Esophagus squamous epithelium (tissue), 5 donors: Measurements from ENCODE around the gene CNTNAP3B. TPM values are rescaled to one million over a fixed set of nuclear protein-coding genes. Genes with fewer than 3 reads are reported as not detected.
"Not testable (repeated sequence)": the region's sequence is repeated elsewhere in the genome, so short reads cannot be mapped to it uniquely, and the experiment has no call there.

ENCODE experiments used
- DNase-seq: peaks from one replicate; lab custom pipeline; 2025; lab: John Stamatoyannopoulos, UW
- H3K27ac ChIP-seq, 4 donors: fragments of 200-600 bp; sonication (generic); one replicate each; pipeline ENCODE4 v1.5.1; 2016 to 2019; ENCODE audit warnings: mild to moderate bottlenecking in 1 of 4
- H3K27me3 ChIP-seq, 4 donors: fragments of 200-600 bp; sonication (generic); 1 replicate in 3 of 4; 2 replicates in 1 of 4; pipeline versions ENCODE4 v1.5.1 to v1.6.0; 2017 to 2021; ENCODE audit warnings: antibody characterized with exemption in 1 of 4
- H3K36me3 ChIP-seq, 3 donors: fragments of 200-600 bp; sonication (generic); one replicate each; pipeline ENCODE4 v1.5.1; 2016 to 2019
- H3K4me1 ChIP-seq, 3 donors: fragments of 200-600 bp; sonication (generic); one replicate each; pipeline ENCODE4 v1.5.1; 2017 to 2019
- H3K4me3 ChIP-seq, 4 donors: fragments of 200-600 bp; sonication (generic); 1 replicate in 3 of 4; 2 replicates in 1 of 4; pipeline ENCODE4 v1.5.1; 2016 to 2019; ENCODE audit warnings: mild to moderate bottlenecking in 2 of 4, moderate library complexity in 1 of 4
- H3K9me3 ChIP-seq, 3 donors: fragments of 200-600 bp; sonication (generic); one replicate each; pipeline ENCODE4 v1.5.1; 2016 to 2019
- WGBS, 2 donors: methylation state at CpG; one replicate each; pipeline ENCODE4 v1.1.5; 2018; 5-methylcytosine and 5-hydroxymethylcytosine counted together
- intact Hi-C: fragments of 100-400 bp; cut with DNase I; formaldehyde crosslinking; loops from one replicate; pipeline ENCODE4 v1.15.0; 2022
- total RNA-seq, 4 donors: library from RNA; depleted of rRNA; stranded (reverse); fragments of >200 nt; gene quantifications; one replicate each; pipeline ENCODE4 v1.1.0, GENCODE V29; 2016
- donor health status: DM: yes; HTN: yes; CAD: no.

CNTNAP3B gene
- total RNA-seq, 4 donors from 2014 or later = 7.1 to 62.0 (median 10.1) TPM

GRCh38 chr9:42053874-42054273, 75.4 kb downstream of the CNTNAP3B start:
- H3K27ac ChIP-seq, H3K4me3 ChIP-seq, intact Hi-C loops, H3K9me3 ChIP-seq, H3K36me3 ChIP-seq, H3K4me1 ChIP-seq, H3K27me3 ChIP-seq, DNase-seq: not testable (repeated sequence)
- WGBS, 2 donors = 89% methylated on average over 1 of the region's 1 CpG; no CpG with 5 or more reads in 1 of the 2 donors

DNA sequence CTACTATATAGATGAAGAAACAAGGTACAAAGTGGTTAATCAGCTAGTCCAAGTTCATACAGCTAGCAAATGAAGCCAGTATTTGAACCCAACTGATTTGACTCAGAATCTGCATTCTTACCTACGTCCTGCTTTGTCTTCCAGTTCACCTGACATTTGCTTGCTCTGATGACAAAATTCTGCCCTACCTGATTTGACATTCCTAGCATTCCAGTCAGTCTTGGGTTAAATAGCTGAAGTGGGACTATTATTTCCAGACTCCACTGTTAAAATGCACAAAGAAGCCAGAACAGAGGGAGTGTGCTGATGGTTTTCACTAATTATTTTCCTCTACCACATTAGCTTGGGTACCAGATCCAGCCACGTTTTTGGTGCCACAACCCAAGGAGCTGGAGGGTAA, 78.5 kb downstream of the CNTNAP3B start:
- DNase-seq, H3K9me3 ChIP-seq: not testable (repeated sequence)
- no CpG with 5 or more reads among the region's 2 CpGs for WGBS, 2 donors

DNA sequence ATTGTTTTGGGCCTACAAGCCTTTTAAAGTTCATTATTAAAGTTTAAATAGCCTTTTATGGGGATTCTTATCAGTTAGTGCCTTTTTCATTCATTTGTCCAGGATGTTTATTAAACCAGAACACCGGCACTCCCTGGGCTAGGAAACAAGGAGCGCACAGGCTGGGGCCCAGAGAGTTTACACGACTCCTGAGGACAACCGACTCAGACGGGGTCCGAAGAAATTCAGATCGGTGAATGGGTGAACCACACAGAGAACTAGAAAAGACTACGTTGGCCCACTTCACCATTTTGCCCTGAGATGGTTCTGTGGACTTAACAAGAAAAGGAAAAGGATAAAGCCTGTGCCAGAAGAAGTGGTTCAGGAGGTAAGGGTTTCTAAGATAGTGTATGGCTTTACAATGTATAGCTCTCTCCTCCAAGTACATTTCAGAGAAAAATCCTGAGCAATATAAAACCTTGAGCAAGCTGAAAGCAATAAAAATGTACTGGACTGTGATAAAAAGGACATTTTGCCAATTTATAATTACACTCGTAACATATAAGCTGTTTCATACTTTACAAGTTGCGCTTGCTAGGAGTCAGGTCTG, 84.7 kb downstream of the CNTNAP3B start:
- H3K36me3 ChIP-seq, DNase-seq, H3K9me3 ChIP-seq, intact Hi-C loops, H3K27me3 ChIP-seq, H3K4me3 ChIP-seq, H3K4me1 ChIP-seq, H3K27ac ChIP-seq: not testable (repeated sequence)
- 54 to 82% methylated on average over 5 to 6 of the region's 10 CpGs for WGBS, 2 donors

More for the DNA sequence above, 78.5 kb downstream of the CNTNAP3B start:
- H3K27ac ChIP-seq, H3K4me1 ChIP-seq, H3K36me3 ChIP-seq, H3K27me3 ChIP-seq, H3K4me3 ChIP-seq, intact Hi-C loops: not testable (repeated sequence)

DNA sequence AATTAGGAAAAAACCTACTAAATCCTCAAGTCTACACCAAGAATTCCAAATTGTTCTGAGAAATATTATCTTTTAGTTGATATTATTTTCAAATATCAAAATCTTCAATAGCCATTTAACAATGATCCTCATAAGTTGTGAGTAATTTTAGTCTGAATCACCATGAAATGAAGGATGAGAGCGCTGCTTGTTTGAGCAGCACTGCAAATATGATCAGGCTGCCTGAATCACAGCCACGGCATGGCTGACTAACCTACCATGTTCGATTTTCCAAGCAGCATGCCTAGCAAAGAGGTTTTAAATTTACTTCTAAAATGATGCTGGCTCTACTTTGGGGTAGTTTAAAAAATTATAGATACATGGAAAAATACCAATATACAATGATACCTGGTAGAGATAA, 95.7 kb downstream of the CNTNAP3B start:
- H3K4me3 ChIP-seq, DNase-seq, intact Hi-C loops: not testable (repeated sequence)

GRCh38 chr9:42020639-42021038, 108.6 kb downstream of the CNTNAP3B start:
- H3K27ac ChIP-seq, H3K4me3 ChIP-seq, intact Hi-C loops, H3K27me3 ChIP-seq, DNase-seq, H3K9me3 ChIP-seq, H3K4me1 ChIP-seq, H3K36me3 ChIP-seq: not testable (repeated sequence)

More for the DNA sequence above, 95.7 kb downstream of the CNTNAP3B start:
- H3K27ac ChIP-seq, H3K27me3 ChIP-seq, H3K9me3 ChIP-seq, H3K4me1 ChIP-seq, H3K36me3 ChIP-seq: not testable (repeated sequence)
- no CpG with 5 or more reads among the region's 3 CpGs for WGBS, 2 donors

DNA sequence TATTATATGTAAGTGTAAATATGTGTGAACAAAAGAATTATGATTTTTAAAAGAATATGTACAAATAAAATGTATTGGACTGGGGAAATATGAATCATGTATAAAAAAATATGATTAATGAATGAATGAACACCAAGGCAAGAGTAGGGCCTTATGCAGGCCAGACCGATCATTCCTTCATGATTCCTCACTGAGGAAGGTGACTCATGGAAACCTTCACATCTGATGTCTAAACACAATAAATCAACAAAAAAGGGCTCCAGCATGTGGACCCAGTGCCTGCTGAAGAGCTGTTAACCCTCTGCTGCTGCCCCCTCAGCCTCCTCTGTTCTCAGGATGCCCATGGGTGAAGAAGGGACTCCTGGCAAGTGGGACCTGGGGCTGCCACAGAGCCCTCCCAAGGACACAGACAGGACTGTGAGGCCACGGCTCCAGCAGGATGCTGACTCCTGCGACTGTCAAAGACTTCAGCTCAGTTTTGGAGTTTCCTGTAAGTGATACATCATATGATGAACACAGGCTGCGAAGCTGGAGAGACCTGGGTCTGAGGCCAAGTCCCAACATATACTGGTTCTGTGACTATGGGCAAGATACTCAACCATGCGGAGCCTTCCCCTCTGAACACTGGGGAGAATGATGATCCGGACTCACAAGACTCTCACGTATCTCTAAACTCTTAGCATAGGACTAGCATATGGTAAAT, 110.9 kb downstream of the CNTNAP3B start:
- H3K9me3 ChIP-seq, DNase-seq, H3K36me3 ChIP-seq, H3K27me3 ChIP-seq, intact Hi-C loops, H3K27ac ChIP-seq, H3K4me3 ChIP-seq, H3K4me1 ChIP-seq: not testable (repeated sequence)
- 50 to 65% methylated on average over 2 to 5 of the region's 7 CpGs for whole genome bisulfite sequencing, 2 donors

- H3K27ac ChIP-seq, DNase-seq, H3K4me3 ChIP-seq, H3K4me1 ChIP-seq, intact Hi-C loops, H3K36me3 ChIP-seq, H3K27me3 ChIP-seq, H3K9me3 ChIP-seq: not testable (repeated sequence)
- WGBS, 2 donors = no CpG with 5 or more reads among the region's 9 CpGs
These were observed 114.9 kb downstream of the CNTNAP3B start for GRCh38 chr9:42014317-42014716.

- not testable (repeated sequence) for H3K9me3 ChIP-seq
These were observed 137.6 kb downstream of the CNTNAP3B start for GRCh38 chr9:41991607-41992006.

GRCh38 chr9:41980271-41980670, 149.0 kb downstream of the CNTNAP3B start:
- H3K4me3 ChIP-seq, H3K4me1 ChIP-seq, H3K27me3 ChIP-seq, intact Hi-C loops, H3K36me3 ChIP-seq, H3K27ac ChIP-seq, DNase-seq, H3K9me3 ChIP-seq: not testable (repeated sequence)
- no CpG with 5 or more reads among the region's 2 CpGs for WGBS, 2 donors

More at GRCh38 chr9:41991607-41992006, 137.6 kb downstream of the CNTNAP3B start:
- H3K36me3 ChIP-seq, DNase-seq, intact Hi-C loops, H3K4me1 ChIP-seq, H3K4me3 ChIP-seq, H3K27ac ChIP-seq, H3K27me3 ChIP-seq: not testable (repeated sequence)
- no CpG with 5 or more reads among the region's 9 CpGs for WGBS, 2 donors

DNA sequence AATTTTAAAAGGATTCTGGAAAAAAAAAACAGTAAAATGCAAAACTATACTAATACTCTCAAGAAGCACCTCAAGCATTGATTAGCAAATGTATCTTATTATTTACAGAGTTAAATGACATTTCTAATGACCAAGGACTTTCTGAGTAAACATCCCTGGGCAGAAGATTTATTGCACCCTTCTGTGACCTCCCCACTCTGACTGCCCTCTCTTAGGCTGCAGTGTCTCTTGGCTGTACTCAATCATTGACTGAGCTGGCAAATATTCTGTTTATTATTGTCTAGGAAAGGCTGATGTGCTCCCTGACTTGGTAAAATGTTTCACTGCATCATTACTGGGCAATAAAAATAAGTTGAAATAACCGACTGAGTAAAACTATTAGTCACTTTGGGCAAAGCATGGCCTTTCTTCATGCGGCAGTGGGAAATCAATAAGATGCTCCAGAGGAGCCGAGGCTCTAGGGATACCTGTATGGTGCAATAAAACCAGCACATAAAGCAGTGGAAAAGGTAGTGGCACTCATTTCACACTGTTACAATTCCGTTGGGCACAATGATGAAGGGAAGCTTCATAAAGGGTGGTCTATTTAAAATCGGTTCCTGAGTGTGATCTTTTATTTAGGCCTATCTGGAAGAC, 151.1 kb downstream of the CNTNAP3B start:
- H3K36me3 ChIP-seq, H3K27me3 ChIP-seq, DNase-seq, H3K4me1 ChIP-seq, H3K4me3 ChIP-seq, H3K27ac ChIP-seq, H3K9me3 ChIP-seq, intact Hi-C loops: not testable (repeated sequence)
- WGBS, 2 donors = no CpG with 5 or more reads among the region's 5 CpGs

DNA sequence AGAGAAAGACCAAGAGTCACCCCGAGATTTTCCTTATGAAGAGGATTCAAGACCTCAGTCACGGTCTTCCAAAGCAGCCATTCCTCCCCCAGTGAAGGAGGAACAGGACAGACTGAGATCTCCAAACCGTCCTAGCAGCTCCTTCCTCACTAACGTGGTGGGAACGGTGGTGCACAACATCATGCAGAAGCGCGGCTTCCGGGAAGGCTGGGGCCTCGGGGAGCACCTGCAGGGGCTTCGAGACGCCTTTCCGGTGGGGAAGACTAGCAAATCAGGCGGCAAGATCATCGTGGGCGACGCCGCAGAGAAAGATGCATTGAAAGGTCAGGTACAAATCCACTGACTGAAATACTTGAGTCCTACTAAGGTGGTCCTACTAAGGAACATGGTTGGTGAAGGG, 154.3 kb downstream of the CNTNAP3B start:
- H3K27ac ChIP-seq, H3K4me1 ChIP-seq, H3K9me3 ChIP-seq, H3K4me3 ChIP-seq, H3K27me3 ChIP-seq, H3K36me3 ChIP-seq, intact Hi-C loops, DNase-seq: not testable (repeated sequence)
- WGBS, 2 donors = 98% methylated on average over 9 of the region's 17 CpGs; no CpG with 5 or more reads in 1 of the 2 donors

DNA sequence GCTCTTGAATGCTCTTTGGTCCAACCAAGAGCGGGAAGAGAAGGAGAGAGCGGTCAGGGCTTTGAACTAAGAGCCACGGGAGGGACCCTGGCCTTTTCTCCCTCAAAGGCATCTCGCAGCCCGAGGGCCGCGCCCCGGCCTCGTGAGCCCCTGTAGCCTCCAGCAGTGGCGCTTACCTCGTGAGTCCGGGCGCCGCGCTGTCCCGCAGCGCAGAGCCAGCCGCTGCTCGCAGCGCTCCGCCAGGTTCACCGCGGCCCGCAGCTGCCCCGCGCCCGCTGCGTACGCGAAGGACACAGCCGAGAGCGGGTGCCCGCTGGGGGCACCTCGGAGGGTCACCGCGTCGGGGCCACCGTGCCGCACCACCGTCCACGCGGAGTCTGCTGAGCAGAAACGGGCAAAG, 176.2 kb downstream of the CNTNAP3B start:
- DNase-seq, intact Hi-C loops: not testable (repeated sequence)
- WGBS, 2 donors = 62% methylated on average over 6 of the region's 43 CpGs; no CpG with 5 or more reads in 1 of the 2 donors

GRCh38 chr9:41941738-41942137, 187.5 kb downstream of the CNTNAP3B start:
- 69 to 74% methylated on average over 2 to 3 of the region's 3 CpGs for WGBS, 2 donors
- not testable (repeated sequence) for H3K4me1 ChIP-seq, H3K27me3 ChIP-seq

More for the DNA sequence above, 176.2 kb downstream of the CNTNAP3B start:
- not testable (repeated sequence) for H3K4me3 ChIP-seq, H3K27me3 ChIP-seq, H3K36me3 ChIP-seq, H3K9me3 ChIP-seq, H3K27ac ChIP-seq, H3K4me1 ChIP-seq

More at GRCh38 chr9:41941738-41942137, 187.5 kb downstream of the CNTNAP3B start:
- intact Hi-C loops, H3K36me3 ChIP-seq, DNase-seq, H3K4me3 ChIP-seq, H3K27ac ChIP-seq, H3K9me3 ChIP-seq: not testable (repeated sequence)
